Measurements from ENCODE around the gene BRSK2.

GRCh38 chr11:1442807-1443366, 53.2 kb downstream of the BRSK2 start:
- TF ChIP-seq CTCF (IDR thresholded peaks at IDR 0.05) (no peak), POLR2A (IDR thresholded peaks at IDR 0.05) (no peak)

Measured in Peyer's patch (tissue), 4 donors.